HepG2 (cell line): ENCODE data around the gene RAB40C. TPM values are rescaled to one million over a fixed set of nuclear protein-coding genes. Genes with fewer than 3 reads are reported as not detected.

Source experiments
- CENPT ChIP-seq: sonication (generic); formaldehyde crosslinking; IDR thresholded peaks from 2 replicates; pipeline ENCODE4 v1.8.0; 2022; ENCODE audit warnings: low read depth, mild to moderate bottlenecking, moderate library complexity, missing genetic modification reagents
- ELF3 ChIP-seq: IDR thresholded peaks from 2 replicates; pipeline ENCODE4 v1.6.1; 2016; ENCODE audit warnings: missing genetic modification reagents, missing compliant biosample characterization
- FOXO4 ChIP-seq: sonication (generic); formaldehyde crosslinking; conservative IDR thresholded peaks from 2 replicates; pipeline ENCODE4 v1.8.1; 2023; ENCODE audit warnings: missing genetic modification reagents
- GATAD2A ChIP-seq: IDR thresholded peaks from 2 replicates; pipeline ENCODE4 v1.6.1; 2016
- HNF1A ChIP-seq, 2 experiments: sonication (generic) in 1 of 2; formaldehyde crosslinking in 1 of 2; IDR thresholded peaks; 2 replicates each; pipeline versions ENCODE4 v1.4.0 to v1.6.1; 2016 to 2020; ENCODE audit warnings: borderline replicate concordance in 1 of 2, low read depth in 1 of 2, mild to moderate bottlenecking in 1 of 2, missing genetic modification reagents in 1 of 2
- MAX ChIP-seq: IDR thresholded peaks from 2 replicates; pipeline ENCODE4 v1.6.1; 2012; ENCODE audit warnings: inconsistent platforms
- MEIS1 ChIP-seq: sonication (generic); formaldehyde crosslinking; IDR thresholded peaks from 2 replicates; pipeline ENCODE4 v1.9.0; 2021; ENCODE audit warnings: mild to moderate bottlenecking, missing genetic modification reagents, moderate library complexity, borderline replicate concordance
- NCOR1 ChIP-seq: fragments of 200-600 bp; sonication (generic); IDR thresholded peaks from 2 replicates; pipeline ENCODE4 v1.7.0; 2017; ENCODE audit warnings: antibody characterized with exemption, low read length, borderline replicate concordance
- RFXAP ChIP-seq: sonication (generic); formaldehyde crosslinking; IDR thresholded peaks from 2 replicates; pipeline ENCODE4 v1.4.0; 2020; ENCODE audit warnings: missing genetic modification reagents, borderline replicate concordance
- SIX4 ChIP-seq: sonication (generic); formaldehyde crosslinking; IDR thresholded peaks from 2 replicates; pipeline ENCODE4 v1.4.0; 2020; ENCODE audit warnings: missing genetic modification reagents
- SNAPC2 ChIP-seq: sonication (generic); formaldehyde crosslinking; IDR thresholded peaks from 2 replicates; pipeline ENCODE4 v1.8.1; 2022; ENCODE audit warnings: mild to moderate bottlenecking, missing genetic modification reagents
- SP4 ChIP-seq: sonication (generic); formaldehyde crosslinking; IDR thresholded peaks from 2 replicates; pipeline ENCODE4 v1.8.1; 2023; ENCODE audit warnings: mild to moderate bottlenecking, missing genetic modification reagents
- SP5 ChIP-seq: IDR thresholded peaks from 2 replicates; pipeline ENCODE4 v1.6.1; 2016; ENCODE audit warnings: low read depth, borderline replicate concordance
- ZBTB20 ChIP-seq: sonication (generic); formaldehyde crosslinking; IDR thresholded peaks from 2 replicates; pipeline ENCODE4 v1.8.1; 2023; ENCODE audit warnings: missing genetic modification reagents, low read depth, mild to moderate bottlenecking, borderline replicate concordance
- ZNF18 ChIP-seq: sonication (generic); formaldehyde crosslinking; IDR thresholded peaks from 2 replicates; pipeline ENCODE4 v1.8.0; 2022; ENCODE audit warnings: mild to moderate bottlenecking, missing genetic modification reagents; ENCODE audit not compliant: insufficient replicate concordance
- ZNF280D ChIP-seq: sonication (generic); formaldehyde crosslinking; IDR thresholded peaks from 2 replicates; pipeline ENCODE4 v1.5.1; 2020; ENCODE audit warnings: mild to moderate bottlenecking, missing genetic modification reagents
- ZNF329 ChIP-seq: sonication (generic); formaldehyde crosslinking; IDR thresholded peaks from 2 replicates; pipeline ENCODE4 v1.9.0; 2021; ENCODE audit warnings: low read depth, mild to moderate bottlenecking, missing genetic modification reagents
- ZNF777 ChIP-seq: sonication (generic); formaldehyde crosslinking; IDR thresholded peaks from 2 replicates; pipeline ENCODE4 v1.4.0; 2020; ENCODE audit warnings: missing genetic modification reagents
- polyA plus RNA-seq, 8 experiments: library from polyadenylated mRNA; depleted of rRNA in 3 of 8; stranded (reverse) in 7 of 8; unstranded in 1 of 8; fragments of >200 nt; fragmentation: Illumina TruSeq in 4 of 8; extraction: Trizol in 4 of 8; gene quantifications; 2 replicates each; pipeline versions ENCODE4 v1.2.1 to v1.2.3, GENCODE V29; 2011 to 2016; ENCODE audit warnings: low read depth in 4 of 8, missing spikeins in 1 of 8, mixed read lengths in 1 of 8; ENCODE audit not compliant: insufficient read depth in 1 of 8
- total RNA-seq, 5 experiments: library from RNA; depleted of rRNA; stranded (reverse); fragments of >200 nt; fragmentation: Illumina TruSeq; extraction: Trizol; gene quantifications; 2 replicates each; pipeline ENCODE4 v1.2.3, GENCODE V29; 2016; ENCODE audit warnings: low read depth in 1 of 5

The RAB40C gene
- total and polyA plus RNA-seq, 2 of the 13 experiments (the other 11 are each of a cell fraction or from before 2014, with no cell fraction given): 7.7 to 11.5 TPM

- TF ChIP-seq ZNF18 (CRISPR knock-in tag): peak; percentile 40
- TF ChIP-seq NCOR1: peak; percentile 89
- peak; percentile 58 for TF ChIP-seq SP4
- peak; percentile 75; the same call in 1 of the 2 replicates for TF ChIP-seq MEIS1
- TF ChIP-seq RFXAP (CRISPR knock-in tag): no peak
- peak; percentile 66 for TF ChIP-seq ELF3 (CRISPR knock-in tag)
- peak; percentile 68; the same call in 1 of the 2 replicates for TF ChIP-seq SNAPC2
- TF ChIP-seq GATAD2A: peak; percentile 91
- no peak; the same call in 1 of the 2 replicates for TF ChIP-seq ZNF280D (CRISPR knock-in tag)
- TF ChIP-seq FOXO4 (CRISPR knock-in tag): no peak
- TF ChIP-seq SIX4: no peak
- TF ChIP-seq HNF1A (IDR thresholded peaks at IDR 0.05; ENCODE audit: low read depth): no peak
- TF ChIP-seq HNF1A (CRISPR knock-in tag; IDR thresholded peaks at IDR 0.05; ENCODE audit: borderline replicate concordance): peak; percentile 57; the same call in 1 of the 2 replicates
- TF ChIP-seq CENPT (CRISPR knock-in tag): no peak
- TF ChIP-seq ZBTB20: peak; percentile 47; the same call in 1 of the 2 replicates
- TF ChIP-seq MAX: peak; percentile 78
- TF ChIP-seq ZNF329: no peak
- TF ChIP-seq SP5 (CRISPR knock-in tag): peak; percentile 53; the same call in 1 of the 2 replicates
- TF ChIP-seq ZNF777 (CRISPR knock-in tag): peak; percentile 78
These were observed 31.4 kb upstream of the RAB40C start (continued) for GRCh38 chr16:558298-559020.
